Gastrocnemius medialis (tissue), 4 donors: ENCODE results near the gene CPA3. TPM values are rescaled to one million over a fixed set of nuclear protein-coding genes. Genes with fewer than 3 reads are reported as not detected.
A peak's percentile ranks its signal among the peaks of the same experiment; 100 is the strongest.

Experiments
- ATAC-seq, 2 donors: fragments of 150-250 bp; one replicate each; pipeline ENCODE4 v1.9.1; 2016
- DNase-seq, 2 donors: peaks; one replicate each; pipeline ENCODE4 v3.0.0-alpha.2; 2019
- H3K27ac ChIP-seq, 4 donors: fragments of 200-600 bp; sonication (generic); 1 replicate in 1 of 4; 2 replicates in 3 of 4; pipeline ENCODE4 v1.5.1; 2016 to 2018; ENCODE audit warnings: mild to moderate bottlenecking in 2 of 4, moderate library complexity in 1 of 4
- H3K27me3 ChIP-seq, 3 donors: fragments of 200-600 bp; sonication (generic) in 2 of 3; 1 replicate in 1 of 3; 2 replicates in 2 of 3; pipeline versions ENCODE4 v1.5.1 to v1.6.0; 2016 to 2019; ENCODE audit warnings: mild to moderate bottlenecking in 1 of 3, moderate library complexity in 1 of 3
- H3K36me3 ChIP-seq, 2 donors: fragments of 200-600 bp; sonication (generic) in 1 of 2; one replicate each; pipeline ENCODE4 v1.5.1; 2017 to 2018
- H3K4me1 ChIP-seq, 2 donors: fragments of 200-600 bp; sonication (generic) in 1 of 2; one replicate each; pipeline ENCODE4 v1.5.1; 2016 to 2017; ENCODE audit warnings: mild to moderate bottlenecking in 2 of 2
- H3K4me3 ChIP-seq, 4 donors: fragments of 200-600 bp; sonication (generic) in 3 of 4; 1 replicate in 1 of 4; 2 replicates in 3 of 4; pipeline ENCODE4 v1.5.1; 2016 to 2019; ENCODE audit warnings: mild to moderate bottlenecking in 2 of 4
- H3K9me3 ChIP-seq, 3 donors: fragments of 200-600 bp; sonication (generic) in 2 of 3; 1 replicate in 1 of 3; 2 replicates in 2 of 3; pipeline ENCODE4 v1.5.1; 2016 to 2019
- CTCF ChIP-seq, 5 experiments: fragments of 450-650 bp in 3 of 5; fragments of 200-600 bp in 2 of 5; sonication (generic) in 2 of 5; IDR thresholded peaks in 4 of 5; conservative IDR thresholded peaks in 1 of 5; 1 replicate in 4 of 5; 2 replicates in 1 of 5; pipeline ENCODE4 v1.5.1; 2016 to 2019; ENCODE audit warnings: antibody characterized with exemption in 5 of 5, mild to moderate bottlenecking in 3 of 5, moderate library complexity in 3 of 5
- POLR2A ChIP-seq, 2 donors: fragments of 450-650 bp; IDR thresholded peaks; one replicate each; pipeline ENCODE4 v1.6.1; 2017; ENCODE audit warnings: antibody characterized with exemption in 2 of 2, mild to moderate bottlenecking in 2 of 2, moderate library complexity in 2 of 2
- in situ Hi-C, 4 donors: fragments of 200-750 bp; cut with MboI; loops; one replicate each; pipeline versions ENCODE4 v1.15.0 to v1.8.0; 2017; ENCODE audit warnings: low sequenced_read_pairs in 4 of 4
- intact Hi-C: fragments of 100-400 bp; cut with DNase I; formaldehyde crosslinking; loops from one replicate; pipeline ENCODE4 v1.15.1; 2023; ENCODE audit warnings: low total_unique reads
- total RNA-seq, 4 donors: library from RNA; depleted of rRNA; stranded (reverse); fragments of >200 nt; gene quantifications; one replicate each; pipeline versions ENCODE4 v1.1.0 to v1.2.3, GENCODE V29; 2016

The CPA3 gene
- total RNA-seq, 4 donors from 2014 or later, result 1.00 to 4.7 (median 1.8) TPM; not detected in 1

GRCh38 chr3:148938306-148938705, 73.2 kb downstream of the CPA3 start:
- ATAC-seq (no peak), DNase-seq (no peak)
- in situ Hi-C loops, result loop anchor here in 1 of 4 donors (25.0 kb wide), 1 partner anchor 551 kb away; no protein-coding TSS in a partner anchor
- peaks cover 0 to 3% of the 10 kb centered on the region in 2 donors for H3K4me1 ChIP-seq
- H3K36me3 ChIP-seq, result no peaks in the 10 kb centered on the region
- no peaks in the 10 kb centered on the region for H3K9me3 ChIP-seq
- H3K27me3 ChIP-seq, result no peaks in the 10 kb centered on the region
- no peak for TF ChIP-seq CTCF (IDR thresholded peaks at IDR 0.05 in 4 of 5, conservative IDR thresholded peaks at IDR 0.05 in 1 of 5)
- TF ChIP-seq POLR2A (IDR thresholded peaks at IDR 0.05), result no peak
- intact Hi-C loops, result no loop called here
- no peak overlapping the region for H3K27ac ChIP-seq
- no peak overlapping the region for H3K4me3 ChIP-seq

GRCh38 chr3:148938936-148939335, 73.8 kb downstream of the CPA3 start:
- Histone ChIP-seq H3K36me3 (no peaks in the 10 kb centered on the region), H3K27me3 (no peaks in the 10 kb centered on the region), H3K27ac (no peak overlapping the region), H3K4me1 (peaks cover 0 to 8% of the 10 kb centered on the region in 2 donors), H3K4me3 (no peak overlapping the region), H3K9me3 (no peaks in the 10 kb centered on the region)
- no peak for ATAC-seq
- in situ Hi-C loops (loop anchor here in 1 of 4 donors (25.0 kb wide), 1 partner anchor 552 kb away; no protein-coding TSS in a partner anchor), intact Hi-C loops (no loop called here)
- DNase-seq, result no peak
- TF ChIP-seq CTCF (IDR thresholded peaks at IDR 0.05 in 4 of 5, conservative IDR thresholded peaks at IDR 0.05 in 1 of 5) (no peak), POLR2A (IDR thresholded peaks at IDR 0.05) (no peak)

GRCh38 chr3:148940983-148941382, 75.9 kb downstream of the CPA3 start:
- H3K4me1 ChIP-seq, result peaks cover 0 to 8% of the 10 kb centered on the region in 2 donors
- intact Hi-C loops (no loop called here), in situ Hi-C loops (loop anchor here in 3 of 4 donors (10.0 to 25.0 kb wide), 3 partner anchors 76 to 556 kb away; partner anchors contain the start of gene CPA3 (in 1 of the 3))
- TF ChIP-seq CTCF (IDR thresholded peaks at IDR 0.05 in 4 of 5, conservative IDR thresholded peaks at IDR 0.05 in 1 of 5) (no peak), POLR2A (IDR thresholded peaks at IDR 0.05) (no peak)
- H3K4me3 ChIP-seq, result no peak overlapping the region
- no peak overlapping the region for H3K27ac ChIP-seq
- ATAC-seq, result no peak
- no peak for DNase-seq
- H3K36me3 ChIP-seq, result no peaks in the 10 kb centered on the region
- H3K9me3 ChIP-seq, result no peaks in the 10 kb centered on the region
- H3K27me3 ChIP-seq, result no peaks in the 10 kb centered on the region

GRCh38 chr3:148943506-148944205, 78.6 kb downstream of the CPA3 start:
- intact Hi-C loops (loop anchor here (1.0 to 2.0 kb wide), 2 partner anchors 82 to 221 kb away; no protein-coding TSS in a partner anchor), in situ Hi-C loops (loop anchor here in 3 of 4 donors (10.0 to 25.0 kb wide), 3 partner anchors 79 to 559 kb away; partner anchors contain the start of gene CPA3 (in 1 of the 3))
- H3K36me3 ChIP-seq, result no peaks in the 10 kb centered on the region
- TF ChIP-seq POLR2A (IDR thresholded peaks at IDR 0.05) (no peak), CTCF (IDR thresholded peaks at IDR 0.05 in 4 of 5, conservative IDR thresholded peaks at IDR 0.05 in 1 of 5) (peak; percentile 71 to 77 (median 76))
- H3K9me3 ChIP-seq, result no peaks in the 10 kb centered on the region
- ATAC-seq, result peak; percentile 99 to 100
- H3K4me1 ChIP-seq, result peaks cover 0 to 8% of the 10 kb centered on the region in 2 donors
- peak overlapping the region in 1 of 4 donors; percentile 7 for H3K27ac ChIP-seq
- H3K4me3 ChIP-seq, result no peak overlapping the region
- peak; percentile 53 to 54 for DNase-seq
- H3K27me3 ChIP-seq, result no peaks in the 10 kb centered on the region
